GM21367 (cell line): ENCODE results near the gene VPS13D.

Experiments
- ATAC-seq: cut with Tn5 transposase; IDR thresholded peaks from one replicate; pipeline ENCODE4 v1.9.1; 2021; ENCODE audit not compliant: unreplicated experiment

Gene VPS13D, protein sequence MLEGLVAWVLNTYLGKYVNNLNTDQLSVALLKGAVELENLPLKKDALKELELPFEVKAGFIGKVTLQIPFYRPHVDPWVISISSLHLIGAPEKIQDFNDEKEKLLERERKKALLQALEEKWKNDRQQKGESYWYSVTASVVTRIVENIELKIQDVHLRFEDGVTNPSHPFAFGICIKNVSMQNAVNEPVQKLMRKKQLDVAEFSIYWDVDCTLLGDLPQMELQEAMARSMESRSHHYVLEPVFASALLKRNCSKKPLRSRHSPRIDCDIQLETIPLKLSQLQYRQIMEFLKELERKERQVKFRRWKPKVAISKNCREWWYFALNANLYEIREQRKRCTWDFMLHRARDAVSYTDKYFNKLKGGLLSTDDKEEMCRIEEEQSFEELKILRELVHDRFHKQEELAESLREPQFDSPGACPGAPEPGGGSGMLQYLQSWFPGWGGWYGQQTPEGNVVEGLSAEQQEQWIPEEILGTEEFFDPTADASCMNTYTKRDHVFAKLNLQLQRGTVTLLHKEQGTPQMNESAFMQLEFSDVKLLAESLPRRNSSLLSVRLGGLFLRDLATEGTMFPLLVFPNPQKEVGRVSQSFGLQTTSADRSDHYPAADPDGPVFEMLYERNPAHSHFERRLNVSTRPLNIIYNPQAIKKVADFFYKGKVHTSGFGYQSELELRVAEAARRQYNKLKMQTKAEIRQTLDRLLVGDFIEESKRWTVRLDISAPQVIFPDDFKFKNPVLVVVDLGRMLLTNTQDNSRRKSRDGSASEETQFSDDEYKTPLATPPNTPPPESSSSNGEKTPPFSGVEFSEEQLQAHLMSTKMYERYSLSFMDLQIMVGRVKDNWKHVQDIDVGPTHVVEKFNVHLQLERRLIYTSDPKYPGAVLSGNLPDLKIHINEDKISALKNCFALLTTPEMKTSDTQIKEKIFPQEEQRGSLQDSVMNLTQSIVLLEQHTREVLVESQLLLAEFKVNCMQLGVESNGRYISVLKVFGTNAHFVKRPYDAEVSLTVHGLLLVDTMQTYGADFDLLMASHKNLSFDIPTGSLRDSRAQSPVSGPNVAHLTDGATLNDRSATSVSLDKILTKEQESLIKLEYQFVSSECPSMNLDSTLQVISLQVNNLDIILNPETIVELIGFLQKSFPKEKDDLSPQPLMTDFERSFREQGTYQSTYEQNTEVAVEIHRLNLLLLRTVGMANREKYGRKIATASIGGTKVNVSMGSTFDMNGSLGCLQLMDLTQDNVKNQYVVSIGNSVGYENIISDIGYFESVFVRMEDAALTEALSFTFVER (N-terminal part only)

DNA sequence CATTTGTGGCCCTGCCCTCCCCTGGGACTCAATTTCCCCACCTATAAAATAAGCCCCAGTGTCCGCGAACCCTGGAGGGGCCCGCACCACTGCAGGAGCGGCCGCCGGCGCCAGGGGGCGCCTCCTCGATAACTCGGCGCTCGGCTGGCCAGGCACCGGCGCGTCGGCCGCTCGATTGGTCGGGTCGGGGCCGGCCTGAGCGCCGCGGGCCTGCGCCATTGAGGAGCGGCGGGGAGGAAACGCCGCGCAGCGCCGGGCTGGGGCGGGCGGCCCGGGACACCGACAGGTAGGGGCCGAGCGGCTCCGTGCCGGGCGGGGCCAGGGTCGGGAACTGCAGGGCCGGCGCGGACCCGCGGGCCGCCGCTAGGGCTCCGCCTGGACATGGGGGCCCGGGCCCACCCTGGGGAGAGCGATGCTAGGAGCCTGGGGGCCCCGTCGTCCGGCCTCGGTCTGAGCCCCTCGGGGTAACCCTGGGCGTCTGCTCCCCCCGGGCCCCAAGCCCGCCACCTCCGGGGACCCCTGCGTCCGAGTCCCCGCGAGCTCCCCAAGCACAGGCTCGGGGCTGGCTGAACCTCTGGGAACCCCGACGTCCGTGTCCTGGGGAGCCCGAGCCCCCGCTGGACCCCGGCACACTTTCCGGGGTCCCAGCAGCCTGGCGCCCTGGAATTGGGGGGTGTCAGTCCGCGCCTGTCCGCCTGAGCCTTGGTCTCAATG lies at the start of gene VPS13D:
Gene VPS13D, plus strand, starts transcription at position 196 of the 714 bp plus-strand sequence. CDS start 4,237 bp downstream, outside the sequence.
- peak; percentile 71 for ATAC-seq

DNA sequence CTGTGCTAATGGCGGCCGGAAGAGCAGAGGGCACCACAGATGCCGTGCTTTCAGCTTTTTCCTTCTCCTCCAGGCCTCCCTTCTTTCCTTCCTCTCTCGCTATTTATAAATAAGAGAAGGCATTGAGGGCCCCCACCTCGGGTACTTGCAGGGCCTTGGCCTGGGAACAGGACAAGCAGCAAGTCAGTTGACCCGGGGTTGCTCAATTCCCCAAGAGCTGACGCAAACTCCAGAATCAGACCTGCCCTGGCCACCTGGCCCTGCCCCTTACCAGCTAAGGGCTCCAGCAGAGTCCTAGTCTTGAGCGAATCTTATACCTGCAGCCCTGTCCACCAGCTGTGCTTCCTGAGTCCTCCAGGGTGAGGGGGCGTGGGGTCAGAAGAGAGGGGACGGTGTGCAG lies 49.5 kb upstream of the VPS13D start:
- no peak for ATAC-seq

DNA sequence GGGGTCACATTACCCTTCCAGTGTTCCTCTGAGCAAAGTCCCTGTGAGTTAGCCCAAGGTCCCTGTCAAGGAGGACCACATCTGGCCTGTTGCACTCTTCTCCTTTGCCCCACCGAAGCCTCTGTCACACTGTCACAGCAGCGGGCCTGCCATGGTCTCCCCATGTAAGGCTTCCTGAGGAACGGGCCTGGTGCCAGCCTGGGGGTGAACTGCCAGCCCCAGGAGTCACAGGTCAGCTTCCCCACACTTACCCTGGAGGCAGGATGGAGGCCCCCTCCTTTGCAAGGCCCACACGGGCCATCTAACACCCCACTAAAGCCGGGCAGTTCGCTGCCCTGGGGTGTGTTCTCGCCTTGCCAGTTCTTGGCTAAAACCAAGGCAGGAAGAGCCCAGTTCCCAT lies 48.9 kb upstream of the VPS13D start:
- no peak for ATAC-seq

DNA sequence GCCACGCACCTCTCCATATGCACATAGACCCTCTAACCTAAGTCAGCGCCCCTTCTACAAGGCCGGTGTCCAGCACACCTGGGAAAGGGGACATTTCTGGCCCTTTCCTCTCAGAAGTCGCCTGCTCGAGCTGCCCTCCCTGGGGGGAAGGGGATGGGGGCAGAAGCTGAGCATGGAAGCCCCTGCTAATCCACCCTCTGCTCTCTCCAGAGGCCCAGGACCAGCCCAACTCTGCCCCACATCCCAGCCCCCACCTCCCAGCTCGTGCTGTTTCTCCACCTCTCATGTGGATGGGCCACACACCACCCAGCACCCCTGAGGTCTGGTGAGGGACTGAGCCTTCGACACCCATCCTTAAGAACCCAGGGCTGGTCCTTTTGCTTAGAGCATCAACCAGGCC lies 48.3 kb upstream of the VPS13D start:
- no peak for ATAC-seq

DNA sequence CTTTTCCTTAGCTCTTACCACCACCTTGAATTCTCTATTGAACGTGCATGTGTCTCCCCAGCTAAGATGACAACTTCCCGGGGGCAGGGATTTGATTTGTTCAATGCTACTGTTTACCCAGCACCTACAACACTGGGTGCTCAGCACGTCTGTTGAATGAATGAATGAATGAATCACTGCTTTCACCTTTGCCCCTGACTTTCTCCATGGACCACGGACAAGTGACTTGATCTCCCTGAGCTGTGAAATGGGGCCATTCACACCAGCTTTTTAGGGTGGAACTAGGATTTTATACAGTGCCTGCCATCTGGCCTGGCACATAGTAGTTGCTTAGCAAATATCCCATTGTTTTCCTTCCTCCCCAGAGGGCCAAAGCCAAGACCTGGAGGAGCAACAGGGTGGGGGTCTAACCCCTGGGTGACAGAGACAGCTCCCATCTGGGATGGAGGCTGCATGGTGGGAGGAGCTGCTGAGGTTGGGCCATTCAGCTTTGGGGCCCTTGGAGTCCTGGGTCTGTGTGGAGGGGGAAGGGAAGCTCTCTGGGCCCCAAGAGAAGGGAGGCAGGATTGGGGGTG lies 47.3 kb upstream of the VPS13D start:
- ATAC-seq = no peak

DNA sequence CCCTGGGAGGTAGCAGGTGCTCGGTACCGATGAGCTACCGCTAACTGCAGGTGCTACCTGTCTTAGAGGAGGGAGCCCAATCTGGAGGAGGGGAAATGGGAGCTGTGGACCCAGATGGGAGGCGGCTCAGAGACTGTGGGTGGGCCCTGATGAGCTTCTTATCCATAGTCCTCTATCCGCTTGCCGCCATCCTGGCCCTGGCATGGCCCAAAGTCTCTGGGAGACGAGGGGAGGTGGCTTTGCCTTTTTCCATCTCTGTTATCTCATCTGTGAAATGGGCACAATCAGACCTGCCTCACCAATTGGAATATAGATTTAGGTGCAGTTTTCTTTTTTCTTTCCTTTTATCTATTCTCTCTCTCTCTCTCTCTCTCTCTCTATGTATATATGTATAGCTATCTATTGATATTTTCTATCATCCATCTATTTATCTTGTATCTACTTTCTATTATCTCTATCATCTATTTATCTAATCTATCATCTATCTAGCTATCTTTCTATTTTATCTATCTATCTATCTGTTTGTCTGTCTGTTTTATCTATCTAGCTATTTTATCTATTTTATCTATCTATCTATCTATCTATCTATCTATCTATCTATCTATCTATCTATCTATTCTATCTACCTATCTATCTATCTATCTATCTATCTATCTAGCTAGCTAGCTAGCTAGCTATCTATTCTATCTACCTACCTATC lies 46.6 kb upstream of the VPS13D start:
- ATAC-seq = no peak

DNA sequence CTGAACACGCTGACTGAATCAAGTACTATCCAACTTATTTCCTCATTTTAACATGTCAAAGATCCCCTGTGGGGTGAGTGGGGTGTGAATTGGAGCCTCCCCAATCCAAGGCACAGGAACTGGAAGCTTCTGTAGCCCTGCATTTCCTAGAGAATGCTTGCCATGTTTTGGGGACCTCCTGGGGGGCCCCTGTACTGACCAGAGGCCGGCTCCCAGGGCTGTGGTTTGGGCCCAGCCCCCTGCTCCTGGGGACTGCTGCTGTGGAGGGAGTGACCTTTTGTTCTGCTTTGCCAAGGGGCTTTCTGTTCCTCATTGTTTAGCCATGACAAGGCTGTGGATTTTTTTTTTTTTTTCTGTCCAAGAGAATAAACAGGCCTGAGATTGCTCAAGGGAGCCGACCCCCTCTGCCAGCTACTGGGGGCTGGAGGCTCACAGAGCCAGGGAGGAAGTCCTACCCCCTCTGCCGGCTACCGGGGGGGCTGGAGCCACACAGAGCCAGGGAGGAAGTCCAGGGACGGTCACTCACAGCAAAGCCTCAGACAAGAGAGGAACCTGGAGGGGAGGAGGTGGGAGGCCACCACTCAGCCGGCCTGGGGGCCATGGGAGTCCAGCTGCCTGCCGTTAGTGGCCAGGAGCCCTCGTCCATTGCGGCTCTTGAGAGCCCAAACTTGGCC lies 45.7 kb upstream of the VPS13D start:
- ATAC-seq = no peak

DNA sequence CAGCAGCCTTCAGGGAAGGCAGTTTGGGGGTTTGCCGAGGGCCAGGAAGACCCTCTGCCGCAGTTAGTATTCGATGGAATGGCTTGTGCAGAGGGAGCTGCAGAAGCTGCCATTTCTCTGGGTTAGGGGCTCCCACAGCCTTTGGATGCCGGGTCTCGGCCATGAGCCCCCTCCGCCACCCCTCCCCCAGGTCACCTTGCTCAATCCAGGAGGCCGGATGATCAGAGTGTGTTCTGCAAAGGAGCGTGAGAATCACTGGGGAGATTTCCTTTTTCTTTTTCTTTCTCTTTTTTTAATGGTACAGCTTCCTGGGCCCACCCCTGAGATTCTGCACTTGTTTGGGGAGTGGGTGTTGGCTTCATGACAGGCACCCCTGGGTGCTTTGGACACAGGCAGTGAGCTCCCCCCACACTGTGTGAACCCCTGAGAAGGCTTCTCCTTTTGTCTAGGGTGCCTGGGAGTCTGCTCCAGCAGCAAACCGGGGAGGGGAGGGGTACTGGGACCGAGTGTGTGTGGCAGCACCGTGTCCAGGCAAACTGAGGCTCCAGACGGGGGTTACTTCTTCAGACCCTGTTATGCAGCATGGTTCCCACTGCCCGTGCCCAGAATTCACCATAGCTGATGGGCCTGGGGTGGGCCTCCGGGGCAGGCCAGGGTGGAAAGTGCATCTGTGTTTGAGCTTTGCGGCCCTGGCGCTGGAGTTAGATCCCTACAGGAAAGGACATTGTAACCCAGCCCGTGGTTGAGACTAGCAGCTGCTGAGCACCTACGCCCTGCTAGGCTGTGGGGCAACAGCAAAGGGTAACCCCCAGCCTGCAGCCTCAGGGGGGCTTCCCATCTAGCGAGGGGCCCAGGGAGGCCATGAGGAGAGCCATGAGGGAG lies 44.6 kb upstream of the VPS13D start:
- ATAC-seq = no peak

DNA sequence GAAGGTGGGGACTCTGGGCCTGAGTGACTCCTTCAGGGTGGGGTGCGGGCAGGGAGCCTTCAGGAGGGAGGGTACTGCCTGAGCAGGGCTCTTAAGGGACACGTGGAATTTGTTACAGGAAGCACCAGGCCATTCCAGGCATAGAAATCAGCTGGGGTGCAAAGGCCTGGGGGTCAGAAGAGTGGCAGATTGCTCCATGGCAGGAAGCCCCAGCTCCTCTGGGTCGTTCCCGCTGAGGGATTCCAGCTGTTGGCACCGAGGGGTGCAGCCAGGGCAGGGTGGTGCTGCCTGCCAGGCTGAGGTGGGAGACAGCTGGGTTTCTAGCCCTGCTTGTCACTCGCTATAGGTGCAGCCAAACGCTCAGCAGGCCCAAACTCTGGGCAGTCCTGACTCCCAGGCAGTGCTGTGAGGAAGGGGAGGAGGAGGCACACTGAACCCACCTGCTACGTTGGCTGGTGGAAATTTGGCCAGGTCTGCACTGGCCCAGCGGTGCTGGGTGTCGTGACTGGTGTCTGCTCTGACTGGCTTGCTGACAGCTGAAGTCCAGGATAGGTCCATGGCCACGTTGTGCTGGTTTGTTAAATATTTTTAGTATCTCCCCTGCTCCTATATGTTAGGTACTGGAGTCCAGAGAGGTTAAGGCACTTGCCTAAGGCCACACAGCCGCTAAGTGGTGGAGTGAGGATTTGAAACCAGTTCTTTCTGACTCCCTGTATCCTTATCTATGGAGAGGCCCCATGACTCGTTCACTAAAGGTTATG lies 43.7 kb upstream of the VPS13D start:
- no peak for ATAC-seq

DNA sequence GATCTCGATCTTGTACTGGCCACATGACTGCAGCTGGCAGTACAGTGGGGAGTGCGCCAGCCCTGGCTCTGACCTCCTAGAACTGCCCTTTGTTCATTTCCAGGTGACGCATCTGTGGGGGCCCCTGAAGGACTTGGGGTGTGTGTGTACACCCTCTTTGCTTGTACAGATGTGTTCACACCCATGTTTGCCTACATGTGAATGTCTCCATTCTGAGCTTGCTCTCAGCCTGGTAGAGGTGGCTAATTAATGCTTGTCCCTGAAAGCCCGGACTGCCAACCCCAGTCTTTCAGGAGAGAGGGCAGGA lies 43.2 kb upstream of the VPS13D start:
- no peak for ATAC-seq

DNA sequence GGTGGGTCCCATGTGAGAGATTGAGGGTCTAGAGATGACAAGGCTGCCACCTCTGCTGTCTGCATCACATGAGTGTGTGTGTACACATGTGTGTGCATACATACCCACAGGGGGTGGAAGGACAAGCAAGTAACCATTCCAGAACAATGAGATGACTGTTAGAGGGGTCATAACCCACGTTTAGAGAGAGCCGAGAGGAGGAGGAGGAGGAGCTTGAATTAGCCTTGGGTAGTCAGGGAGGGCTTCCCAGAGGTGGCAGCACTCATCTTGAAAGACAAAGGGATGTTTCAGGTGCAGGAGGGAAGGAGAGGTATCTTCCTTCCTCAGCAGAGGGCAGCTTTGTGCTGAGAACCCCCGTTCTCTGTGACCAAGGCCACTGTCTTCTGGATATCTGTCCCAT lies 41.7 kb upstream of the VPS13D start:
- no peak for ATAC-seq

DNA sequence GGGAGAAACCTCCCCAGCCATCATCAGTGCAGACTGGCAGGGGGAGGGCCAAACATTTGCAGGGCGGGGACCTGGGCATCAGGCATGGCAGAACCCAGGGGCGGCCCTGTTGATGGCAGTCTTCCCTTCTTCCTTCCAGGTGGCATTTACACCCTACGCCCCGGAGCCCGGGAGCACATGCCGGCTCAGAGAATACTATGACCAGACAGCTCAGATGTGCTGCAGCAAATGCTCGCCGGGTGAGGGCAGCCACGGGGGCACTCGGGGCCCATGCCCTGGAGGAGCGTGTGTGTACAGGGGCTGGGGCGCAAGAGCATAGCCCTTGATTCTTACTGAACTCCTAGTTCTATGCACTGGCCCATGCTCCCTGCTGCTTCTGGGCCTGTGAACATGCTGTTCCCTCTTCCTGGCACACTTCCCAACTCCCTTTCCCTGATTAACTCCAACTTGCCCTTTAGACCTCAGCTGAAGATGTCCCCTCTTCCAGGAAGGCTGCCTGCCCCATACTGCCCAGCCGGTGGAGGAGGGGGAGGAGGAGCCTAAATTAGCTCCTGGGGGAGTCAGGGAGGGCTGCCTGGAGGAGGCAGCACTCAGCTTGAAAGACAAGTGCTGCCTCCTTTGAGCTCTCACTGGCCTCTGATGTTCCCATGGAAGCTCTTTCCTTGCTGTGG lies 41.0 kb upstream of the VPS13D start:
- ATAC-seq = no peak

DNA sequence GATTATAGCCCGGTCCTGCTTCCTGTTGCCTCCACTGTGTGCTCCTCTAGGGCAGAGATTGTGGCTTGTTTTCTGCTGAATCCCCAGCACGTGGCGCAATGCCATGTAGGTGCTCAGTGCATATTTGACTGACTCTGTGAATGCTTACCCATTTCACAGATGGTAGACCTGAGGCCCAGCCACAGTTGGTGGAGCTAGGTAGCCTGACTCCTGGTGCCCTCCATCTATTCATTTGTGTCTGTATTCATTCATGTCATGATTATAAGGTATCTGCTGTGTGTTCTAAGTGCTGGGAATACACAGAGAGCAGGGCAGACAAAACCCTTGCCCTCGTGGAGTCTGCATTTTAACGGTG lies 40.5 kb upstream of the VPS13D start:
- no peak for ATAC-seq

DNA sequence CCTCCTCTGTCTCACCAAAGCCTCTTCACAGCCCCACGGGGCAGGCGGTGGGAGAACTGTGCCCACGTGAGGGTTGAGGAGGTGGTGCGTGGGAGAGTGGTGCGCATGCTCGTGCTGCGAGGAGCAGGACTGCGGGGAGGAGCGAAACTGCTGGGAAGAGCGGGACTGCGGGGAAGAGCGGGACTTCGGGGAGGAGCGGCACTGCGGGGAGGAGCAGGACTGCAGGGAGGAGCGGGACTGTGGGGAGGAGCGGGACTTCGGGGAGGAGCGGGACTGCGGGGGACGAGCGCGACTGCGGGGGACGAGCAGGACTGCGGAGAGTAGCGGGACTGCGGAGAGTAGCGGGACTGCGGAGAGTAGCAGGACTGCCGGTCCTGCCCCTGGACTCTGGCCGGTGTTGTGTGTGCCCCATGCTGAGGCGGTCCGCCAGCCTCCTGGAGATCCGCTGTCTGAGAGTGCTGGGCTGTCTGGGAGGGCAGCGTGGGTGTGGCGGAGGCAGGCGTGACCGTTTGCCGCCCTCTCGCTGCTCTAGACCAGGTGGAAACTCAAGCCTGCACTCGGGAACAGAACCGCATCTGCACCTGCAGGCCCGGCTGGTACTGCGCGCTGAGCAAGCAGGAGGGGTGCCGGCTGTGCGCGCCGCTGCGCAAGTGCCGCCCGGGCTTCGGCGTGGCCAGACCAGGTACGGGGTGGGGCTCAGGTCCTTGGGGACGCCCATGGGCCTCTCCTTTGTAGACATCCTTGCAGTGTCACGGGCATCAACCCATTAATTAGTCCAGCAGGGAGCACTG lies 38.4 kb upstream of the VPS13D start:
- ATAC-seq = no peak

DNA sequence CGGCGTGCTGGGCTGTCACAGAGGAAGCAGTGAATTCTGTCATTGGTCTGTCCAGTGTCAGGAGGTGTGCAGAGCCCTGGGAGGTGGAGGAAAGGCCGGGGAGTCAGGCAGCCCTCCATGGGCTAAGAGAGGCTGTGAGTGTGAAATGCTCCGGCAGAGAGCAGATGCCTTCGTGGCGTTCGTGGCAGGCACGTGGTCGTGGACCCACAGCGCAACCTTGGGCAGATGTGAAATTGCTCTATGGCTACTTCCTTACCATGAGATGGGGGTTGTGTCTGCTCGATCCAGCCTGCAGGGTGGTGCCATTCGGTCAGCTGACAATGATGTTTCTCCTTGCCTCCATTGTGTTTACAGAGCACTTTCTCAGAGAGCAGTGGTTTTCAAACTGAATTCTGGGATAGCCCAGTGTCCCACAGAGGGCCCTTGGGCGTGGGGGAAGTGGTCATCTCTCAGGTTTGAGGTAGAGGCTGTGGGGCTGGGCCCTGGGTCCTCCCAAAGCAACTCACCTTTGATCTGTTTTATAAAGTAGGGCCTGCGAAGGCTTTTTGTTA lies 35.1 kb upstream of the VPS13D start:
- ATAC-seq = no peak

DNA sequence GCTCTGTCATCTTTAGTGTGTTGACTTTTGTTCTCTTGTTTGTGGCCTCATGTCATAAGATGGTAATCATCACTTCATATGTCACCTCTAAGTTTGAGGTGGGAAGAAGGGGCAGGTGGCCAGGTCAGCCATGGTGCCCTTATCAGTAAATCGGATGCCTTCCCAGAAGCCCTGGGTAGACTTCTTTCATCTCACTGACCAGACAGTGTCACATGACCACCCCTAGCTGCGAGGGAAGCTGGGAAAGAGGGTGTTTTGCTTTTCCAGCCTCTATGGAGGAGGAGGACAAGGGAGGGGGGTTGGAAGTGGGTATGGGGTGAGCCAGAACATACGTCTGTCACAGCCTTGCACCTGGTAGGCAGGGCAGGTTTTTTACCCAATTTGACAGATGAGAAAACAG lies 34.4 kb upstream of the VPS13D start:
- no peak for ATAC-seq
